ENCODE measurements around the gene STX16.
"Not testable (repeated sequence)": the region's sequence is repeated elsewhere in the genome, so short reads cannot be mapped to it uniquely, and the experiment has no call there.

STX16 gene

GRCh38 chr20:58637466-58638213 is 13.4 kb upstream of the STX16 start:
- no peak for DNase-seq (ENCODE audit: low read depth)
- H3K4me3 ChIP-seq (ENCODE audit: low read length): no peak overlapping the region
- no peak for TF ChIP-seq CTCF (IDR thresholded peaks at IDR 0.05; ENCODE audit: insufficient read depth, low read depth, low read length, missing control alignments)

- DNase-seq (ENCODE audit: low read depth): no peak
- H3K4me3 ChIP-seq (ENCODE audit: low read length): no peak overlapping the region
- TF ChIP-seq CTCF (IDR thresholded peaks at IDR 0.05; ENCODE audit: insufficient read depth, low read depth, low read length, missing control alignments): no peak
Observed at GRCh38 chr20:58638467-58639181, 12.5 kb upstream of the STX16 start.

- DNase-seq (ENCODE audit: low read depth): no peak
- no peak overlapping the region for H3K4me3 ChIP-seq (ENCODE audit: low read length)
- no peak for TF ChIP-seq CTCF (IDR thresholded peaks at IDR 0.05; ENCODE audit: insufficient read depth, low read depth, low read length, missing control alignments)
Observed at GRCh38 chr20:58639182-58640146, 11.6 kb upstream of the STX16 start.

- H3K4me3 ChIP-seq (ENCODE audit: low read length): no peak overlapping the region
- TF ChIP-seq CTCF (IDR thresholded peaks at IDR 0.05; ENCODE audit: insufficient read depth, low read depth, low read length, missing control alignments): no peak
- DNase-seq (ENCODE audit: low read depth): peak; percentile 63
Observed at GRCh38 chr20:58640446-58640845, 10.6 kb upstream of the STX16 start.

- TF ChIP-seq CTCF (IDR thresholded peaks at IDR 0.05; ENCODE audit: insufficient read depth, low read depth, low read length, missing control alignments): no peak
- H3K4me3 ChIP-seq (ENCODE audit: low read length): no peak overlapping the region
- DNase-seq (ENCODE audit: low read depth): no peak
Observed at GRCh38 chr20:58642441-58642840, 8.6 kb upstream of the STX16 start.

GRCh38 chr20:58642896-58643295 is 8.2 kb upstream of the STX16 start:
- DNase-seq (ENCODE audit: low read depth); H3K4me3 ChIP-seq (ENCODE audit: low read length): not testable (repeated sequence)
